HepG2 (cell line): ENCODE results near the gene BCL2L1. TPM values are rescaled to one million over a fixed set of nuclear protein-coding genes. Genes with fewer than 3 reads are reported as not detected.

Experiments
- BORCS8-MEF2B ChIP-seq: sonication (generic); formaldehyde crosslinking; IDR thresholded peaks from 2 replicates; pipeline ENCODE4 v1.8.0; 2022; ENCODE audit warnings: mild to moderate bottlenecking, missing genetic modification reagents
- FOXC1 ChIP-seq: sonication (generic); formaldehyde crosslinking; IDR thresholded peaks from 2 replicates; pipeline ENCODE4 v1.8.0; 2022; ENCODE audit warnings: mild to moderate bottlenecking, missing genetic modification reagents, borderline replicate concordance
- FOXK1 ChIP-seq: sonication (generic); formaldehyde crosslinking; IDR thresholded peaks from 2 replicates; pipeline ENCODE4 v1.4.0; 2020; ENCODE audit warnings: low read depth, missing genetic modification reagents, borderline replicate concordance
- HNF4A ChIP-seq: sonication (generic); formaldehyde crosslinking; IDR thresholded peaks from 2 replicates; pipeline ENCODE4 v1.4.0; 2020; ENCODE audit warnings: missing genetic modification reagents
- KDM2A ChIP-seq: sonication (generic); formaldehyde crosslinking; IDR thresholded peaks from 2 replicates; pipeline ENCODE4 v1.4.0; 2020; ENCODE audit warnings: low read depth, missing genetic modification reagents, borderline replicate concordance
- KLF9 ChIP-seq: IDR thresholded peaks from 2 replicates; pipeline ENCODE4 v1.6.1; 2016; ENCODE audit warnings: low read depth
- SALL1 ChIP-seq: sonication (generic); formaldehyde crosslinking; IDR thresholded peaks from 2 replicates; pipeline ENCODE4 v1.8.0; 2022; ENCODE audit warnings: mild to moderate bottlenecking, missing genetic modification reagents
- SMARCC2 ChIP-seq: fragments of 450-650 bp; IDR thresholded peaks from 2 replicates; pipeline ENCODE4 v1.6.1; 2017; ENCODE audit warnings: antibody characterized with exemption, mild to moderate bottlenecking
- ZNF234 ChIP-seq: sonication (generic); formaldehyde crosslinking; conservative IDR thresholded peaks from 2 replicates; pipeline ENCODE4 v1.5.1; 2020; ENCODE audit warnings: mild to moderate bottlenecking, missing genetic modification reagents
- ZNF260 ChIP-seq: sonication (generic); formaldehyde crosslinking; IDR thresholded peaks from 2 replicates; pipeline ENCODE4 v1.4.0; 2020; ENCODE audit warnings: missing genetic modification reagents, low read depth, mild to moderate bottlenecking, borderline replicate concordance
- ZNF3 ChIP-seq: IDR thresholded peaks from 2 replicates; pipeline ENCODE4 v1.7.0; 2017; ENCODE audit warnings: inconsistent platforms
- ZNF329 ChIP-seq: sonication (generic); formaldehyde crosslinking; IDR thresholded peaks from 2 replicates; pipeline ENCODE4 v1.9.0; 2021; ENCODE audit warnings: low read depth, mild to moderate bottlenecking, missing genetic modification reagents
- ZNF350 ChIP-seq: sonication (generic); formaldehyde crosslinking; IDR thresholded peaks from 2 replicates; pipeline ENCODE4 v1.4.0; 2020; ENCODE audit warnings: mild to moderate bottlenecking, low read depth, missing genetic modification reagents, borderline replicate concordance
- ZNF354B ChIP-seq: sonication (generic); formaldehyde crosslinking; IDR thresholded peaks from 2 replicates; pipeline ENCODE4 v1.8.0; 2022; ENCODE audit warnings: mild to moderate bottlenecking, missing genetic modification reagents
- polyA plus RNA-seq, 8 experiments: library from polyadenylated mRNA; depleted of rRNA in 3 of 8; stranded (reverse) in 7 of 8; unstranded in 1 of 8; fragments of >200 nt; fragmentation: Illumina TruSeq in 4 of 8; extraction: Trizol in 4 of 8; gene quantifications; 2 replicates each; pipeline versions ENCODE4 v1.2.1 to v1.2.3, GENCODE V29; 2011 to 2016; ENCODE audit warnings: low read depth in 4 of 8, missing spikeins in 1 of 8, mixed read lengths in 1 of 8; ENCODE audit not compliant: insufficient read depth in 1 of 8
- total RNA-seq, 5 experiments: library from RNA; depleted of rRNA; stranded (reverse); fragments of >200 nt; fragmentation: Illumina TruSeq; extraction: Trizol; gene quantifications; 2 replicates each; pipeline ENCODE4 v1.2.3, GENCODE V29; 2016; ENCODE audit warnings: low read depth in 1 of 5
- TF ChIP-seq, protein P1 (sequence below): sonication (generic); formaldehyde crosslinking; conservative IDR thresholded peaks from 2 replicates; pipeline ENCODE4 v1.4.0; 2020; ENCODE audit warnings: missing genetic modification reagents
- TF ChIP-seq, protein P2 (sequence below): IDR thresholded peaks from 2 replicates; pipeline ENCODE4 v1.6.1; 2016; ENCODE audit warnings: missing biosample characterization, missing genetic modification reagents, low read depth
- TF ChIP-seq, protein P3 (sequence below): sonication (generic); formaldehyde crosslinking; IDR thresholded peaks from 2 replicates; pipeline ENCODE4 v1.4.0; 2020; ENCODE audit warnings: missing genetic modification reagents, borderline replicate concordance
- TF ChIP-seq, protein P4 (sequence below): IDR thresholded peaks from 2 replicates; pipeline ENCODE4 v1.4.0; 2020; ENCODE audit warnings: mild to moderate bottlenecking, missing genetic modification reagents
- TF ChIP-seq, protein P5 (sequence below): IDR thresholded peaks from 2 replicates; pipeline ENCODE4 v1.6.1; 2016; ENCODE audit warnings: mild to moderate bottlenecking, missing biosample characterization, missing genetic modification reagents

BCL2L1 gene
- total and polyA plus RNA-seq, 2 of the 13 experiments (the other 11 are each of a cell fraction or from before 2014, with no cell fraction given): 164 to 258 TPM

DNA sequence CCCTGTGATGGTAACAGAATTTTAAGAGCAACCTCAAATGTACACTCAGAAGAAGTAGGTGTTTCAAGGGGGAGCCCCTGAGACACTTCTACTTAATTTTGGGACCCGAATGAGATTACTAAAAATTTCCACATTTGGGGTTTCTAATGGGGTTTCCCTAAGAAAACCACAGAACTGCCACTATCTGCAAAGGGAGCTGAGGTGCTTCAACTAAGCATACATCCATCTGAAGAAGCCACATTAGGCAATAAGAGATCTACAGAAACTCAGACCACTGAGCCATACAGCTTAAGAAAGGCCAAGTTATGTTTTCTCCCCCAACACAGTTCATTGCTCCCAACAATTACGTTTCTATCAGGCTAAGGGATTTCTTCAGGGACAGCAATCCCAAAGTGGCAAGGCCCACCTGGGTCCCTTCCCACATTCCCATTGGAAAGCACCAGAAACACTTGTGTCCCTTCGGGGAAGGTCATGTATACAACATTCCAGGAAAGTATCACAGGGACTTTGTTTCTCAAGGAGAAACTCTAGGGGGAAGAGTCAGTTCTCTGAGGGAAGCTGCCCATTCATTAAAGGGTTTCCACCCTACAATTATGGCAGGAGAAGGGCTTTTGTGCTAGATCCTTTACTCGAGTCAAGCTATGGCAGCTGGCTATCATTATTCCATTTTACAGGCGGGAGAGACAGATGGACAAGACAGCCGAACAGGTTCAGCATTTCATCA, 5.0 kb downstream of the BCL2L1 start (continued):
- TF ChIP-seq SALL1 (CRISPR knock-in tag) (no peak), HNF4A (CRISPR knock-in tag) (no peak), FOXC1 (0 out of 2 replicates have a peak, but pooled peaks have one; percentile 11), KDM2A (CRISPR knock-in tag) (no peak), ZNF329 (CRISPR knock-in tag) (no peak), ZNF234 (CRISPR knock-in tag) (no peak), FOXK1 (CRISPR knock-in tag) (no peak), ZNF354B (CRISPR knock-in tag) (no peak), ZNF260 (CRISPR knock-in tag) (no peak), BORCS8-MEF2B (CRISPR knock-in tag) (no peak), SMARCC2 (no peak), ZNF350 (no peak), ZNF3 (CRISPR knock-in tag) (no peak), KLF9 (CRISPR knock-in tag) (no peak)
- TF ChIP-seq, protein P1, sequence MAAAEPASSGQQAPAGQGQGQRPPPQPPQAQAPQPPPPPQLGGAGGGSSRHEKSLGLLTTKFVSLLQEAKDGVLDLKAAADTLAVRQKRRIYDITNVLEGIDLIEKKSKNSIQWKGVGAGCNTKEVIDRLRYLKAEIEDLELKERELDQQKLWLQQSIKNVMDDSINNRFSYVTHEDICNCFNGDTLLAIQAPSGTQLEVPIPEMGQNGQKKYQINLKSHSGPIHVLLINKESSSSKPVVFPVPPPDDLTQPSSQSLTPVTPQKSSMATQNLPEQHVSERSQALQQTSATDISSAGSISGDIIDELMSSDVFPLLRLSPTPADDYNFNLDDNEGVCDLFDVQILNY: no peak
- TF ChIP-seq, protein P2, sequence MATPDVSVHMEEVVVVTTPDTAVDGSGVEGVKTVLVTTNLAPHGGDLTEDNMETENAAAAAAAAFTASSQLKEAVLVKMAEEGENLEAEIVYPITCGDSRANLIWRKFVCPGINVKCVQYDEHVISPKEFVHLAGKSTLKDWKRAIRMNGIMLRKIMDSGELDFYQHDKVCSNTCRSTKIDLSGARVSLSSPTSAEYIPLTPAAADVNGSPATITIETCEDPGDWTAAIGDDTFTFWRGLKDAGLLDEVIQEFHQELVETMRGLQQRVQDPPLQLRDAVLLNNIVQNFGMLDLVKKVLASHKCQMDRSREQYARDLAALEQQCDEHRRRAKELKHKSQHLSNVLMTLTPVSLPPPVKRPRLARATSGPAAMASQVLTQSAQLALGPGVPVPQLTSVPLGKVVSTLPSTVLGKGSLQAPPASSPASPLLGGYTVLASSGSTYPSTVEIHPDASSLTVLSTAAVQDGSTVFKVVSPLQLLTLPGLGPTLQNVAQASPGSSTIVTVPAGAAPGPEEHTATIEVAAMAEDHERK (CRISPR knock-in tag): no peak
- TF ChIP-seq, protein P3, sequence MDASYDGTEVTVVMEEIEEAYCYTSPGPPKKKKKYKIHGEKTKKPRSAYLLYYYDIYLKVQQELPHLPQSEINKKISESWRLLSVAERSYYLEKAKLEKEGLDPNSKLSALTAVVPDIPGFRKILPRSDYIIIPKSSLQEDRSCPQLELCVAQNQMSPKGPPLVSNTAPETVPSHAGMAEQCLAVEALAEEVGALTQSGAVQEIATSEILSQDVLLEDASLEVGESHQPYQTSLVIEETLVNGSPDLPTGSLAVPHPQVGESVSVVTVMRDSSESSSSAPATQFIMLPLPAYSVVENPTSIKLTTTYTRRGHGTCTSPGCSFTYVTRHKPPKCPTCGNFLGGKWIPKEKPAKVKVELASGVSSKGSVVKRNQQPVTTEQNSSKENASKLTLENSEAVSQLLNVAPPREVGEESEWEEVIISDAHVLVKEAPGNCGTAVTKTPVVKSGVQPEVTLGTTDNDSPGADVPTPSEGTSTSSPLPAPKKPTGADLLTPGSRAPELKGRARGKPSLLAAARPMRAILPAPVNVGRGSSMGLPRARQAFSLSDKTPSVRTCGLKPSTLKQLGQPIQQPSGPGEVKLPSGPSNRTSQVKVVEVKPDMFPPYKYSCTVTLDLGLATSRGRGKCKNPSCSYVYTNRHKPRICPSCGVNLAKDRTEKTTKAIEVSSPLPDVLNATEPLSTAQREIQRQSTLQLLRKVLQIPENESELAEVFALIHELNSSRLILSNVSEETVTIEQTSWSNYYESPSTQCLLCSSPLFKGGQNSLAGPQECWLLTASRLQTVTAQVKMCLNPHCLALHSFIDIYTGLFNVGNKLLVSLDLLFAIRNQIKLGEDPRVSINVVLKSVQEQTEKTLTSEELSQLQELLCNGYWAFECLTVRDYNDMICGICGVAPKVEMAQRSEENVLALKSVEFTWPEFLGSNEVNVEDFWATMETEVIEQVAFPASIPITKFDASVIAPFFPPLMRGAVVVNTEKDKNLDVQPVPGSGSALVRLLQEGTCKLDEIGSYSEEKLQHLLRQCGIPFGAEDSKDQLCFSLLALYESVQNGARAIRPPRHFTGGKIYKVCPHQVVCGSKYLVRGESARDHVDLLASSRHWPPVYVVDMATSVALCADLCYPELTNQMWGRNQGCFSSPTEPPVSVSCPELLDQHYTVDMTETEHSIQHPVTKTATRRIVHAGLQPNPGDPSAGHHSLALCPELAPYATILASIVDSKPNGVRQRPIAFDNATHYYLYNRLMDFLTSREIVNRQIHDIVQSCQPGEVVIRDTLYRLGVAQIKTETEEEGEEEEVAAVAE (CRISPR knock-in tag): peak; percentile 65; the same call in 1 of the 2 replicates
- TF ChIP-seq, protein P4, sequence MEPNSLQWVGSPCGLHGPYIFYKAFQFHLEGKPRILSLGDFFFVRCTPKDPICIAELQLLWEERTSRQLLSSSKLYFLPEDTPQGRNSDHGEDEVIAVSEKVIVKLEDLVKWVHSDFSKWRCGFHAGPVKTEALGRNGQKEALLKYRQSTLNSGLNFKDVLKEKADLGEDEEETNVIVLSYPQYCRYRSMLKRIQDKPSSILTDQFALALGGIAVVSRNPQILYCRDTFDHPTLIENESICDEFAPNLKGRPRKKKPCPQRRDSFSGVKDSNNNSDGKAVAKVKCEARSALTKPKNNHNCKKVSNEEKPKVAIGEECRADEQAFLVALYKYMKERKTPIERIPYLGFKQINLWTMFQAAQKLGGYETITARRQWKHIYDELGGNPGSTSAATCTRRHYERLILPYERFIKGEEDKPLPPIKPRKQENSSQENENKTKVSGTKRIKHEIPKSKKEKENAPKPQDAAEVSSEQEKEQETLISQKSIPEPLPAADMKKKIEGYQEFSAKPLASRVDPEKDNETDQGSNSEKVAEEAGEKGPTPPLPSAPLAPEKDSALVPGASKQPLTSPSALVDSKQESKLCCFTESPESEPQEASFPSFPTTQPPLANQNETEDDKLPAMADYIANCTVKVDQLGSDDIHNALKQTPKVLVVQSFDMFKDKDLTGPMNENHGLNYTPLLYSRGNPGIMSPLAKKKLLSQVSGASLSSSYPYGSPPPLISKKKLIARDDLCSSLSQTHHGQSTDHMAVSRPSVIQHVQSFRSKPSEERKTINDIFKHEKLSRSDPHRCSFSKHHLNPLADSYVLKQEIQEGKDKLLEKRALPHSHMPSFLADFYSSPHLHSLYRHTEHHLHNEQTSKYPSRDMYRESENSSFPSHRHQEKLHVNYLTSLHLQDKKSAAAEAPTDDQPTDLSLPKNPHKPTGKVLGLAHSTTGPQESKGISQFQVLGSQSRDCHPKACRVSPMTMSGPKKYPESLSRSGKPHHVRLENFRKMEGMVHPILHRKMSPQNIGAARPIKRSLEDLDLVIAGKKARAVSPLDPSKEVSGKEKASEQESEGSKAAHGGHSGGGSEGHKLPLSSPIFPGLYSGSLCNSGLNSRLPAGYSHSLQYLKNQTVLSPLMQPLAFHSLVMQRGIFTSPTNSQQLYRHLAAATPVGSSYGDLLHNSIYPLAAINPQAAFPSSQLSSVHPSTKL (CRISPR knock-in tag): peak; percentile 7; the same call in 1 of the 2 replicates
- TF ChIP-seq, protein P5, sequence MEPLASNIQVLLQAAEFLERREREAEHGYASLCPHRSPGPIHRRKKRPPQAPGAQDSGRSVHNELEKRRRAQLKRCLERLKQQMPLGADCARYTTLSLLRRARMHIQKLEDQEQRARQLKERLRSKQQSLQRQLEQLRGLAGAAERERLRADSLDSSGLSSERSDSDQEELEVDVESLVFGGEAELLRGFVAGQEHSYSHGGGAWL (CRISPR knock-in tag): 0 out of 2 replicates have a peak, but pooled peaks have one; percentile 21
